HepG2 (cell line): ENCODE measurements around the gene VCPKMT. TPM values are rescaled to one million over a fixed set of nuclear protein-coding genes. Genes with fewer than 3 reads are reported as not detected.

Source experiments
- ATAC-seq: fragments of 200-7000 bp; cut with Tn5 transposase; 3 replicates; pipeline ENCODE4 v1.9.1; 2020; ENCODE audit warnings: mild to moderate bottlenecking, moderate library complexity
- BruUV-seq: library from RNA; stranded (reverse); fragments of 400-500 nt; replicated peaks from 2 replicates; lab custom pipeline; 2021; lab: Mats Ljungman, UMichigan
- CTCF ChIA-PET: fragments of 300-600 bp; formaldehyde crosslinking; extraction: SDS; loops from one replicate; lab custom pipeline; 2021; ENCODE audit warnings: low total read pairs, inconsistent platforms, low intra/inter-chr PET ratio; lab: Yijun Ruan, JAX
- POLR2A ChIA-PET: fragments of 350-600 bp; sonication (Branson Sonifier 250); formaldehyde crosslinking; loops from one replicate; lab custom pipeline; 2020; ENCODE audit warnings: antibody characterized with exemption, inconsistent platforms; lab: Yijun Ruan, JAX
- DNase-seq: peaks from one replicate; pipeline ENCODE4 v3.0.0-alpha.2; 2015; ENCODE audit warnings: low spot score
- FAIRE-seq: peaks from 3 replicates; lab custom pipeline; 2011; peaks lifted over from hg19 to GRCh38; lab: Jason Lieb, UNC
- H2AFZ ChIP-seq: one replicate; pipeline ENCODE4 v1.6.1; 2011; ENCODE audit warnings: low read length, inconsistent platforms
- H3K27ac ChIP-seq: fragments of 300-600 bp; 3 replicates; pipeline ENCODE4 v1.8.0; 2011; ENCODE audit warnings: mixed run types, mild to moderate bottlenecking, mixed read lengths, low read length, inconsistent platforms; ENCODE audit not compliant: insufficient read depth; ENCODE audit errors: extremely low read length
- H3K27me3 ChIP-seq, 2 experiments: fragments of 200-600 bp in 1 of 2; 2 replicates in 1 of 2; 3 replicates in 1 of 2; pipeline versions ENCODE4 v1.6.0 to v1.8.0; 2011; ENCODE audit warnings: low read length in 2 of 2, mild to moderate bottlenecking in 2 of 2, moderate library complexity in 2 of 2, inconsistent platforms in 1 of 2; ENCODE audit not compliant: insufficient read depth in 2 of 2, control insufficient read depth in 1 of 2
- H3K36me3 ChIP-seq, 2 experiments: fragments of 200-600 bp in 1 of 2; replicated peaks in 1 of 2; 2 replicates in 1 of 2; 3 replicates in 1 of 2; pipeline versions ENCODE4 v1.5.1 to v1.8.0; 2011; ENCODE audit warnings: low read length in 2 of 2, inconsistent platforms in 1 of 2; ENCODE audit not compliant: insufficient read depth in 2 of 2, control insufficient read depth in 1 of 2
- H3K4me1 ChIP-seq: 2 replicates; pipeline ENCODE4 v1.5.1; 2012; ENCODE audit warnings: low read length, inconsistent platforms; ENCODE audit not compliant: insufficient read depth
- H3K4me2 ChIP-seq: 2 replicates; pipeline ENCODE4 v1.6.0; 2011; ENCODE audit warnings: low read depth, low read length, inconsistent platforms
- H3K4me3 ChIP-seq, 3 experiments: fragments of 200-600 bp in 1 of 3; sonication (generic), shearing (Covaris generic) in 1 of 3; replicated peaks in 1 of 3; 2 replicates each; pipeline ENCODE4 v1.5.1; 2011 to 2016; ENCODE audit warnings: low read length in 3 of 3, inconsistent platforms in 2 of 3, low read depth in 2 of 3, mild to moderate bottlenecking in 2 of 3, control low read depth in 1 of 3, mixed read lengths in 1 of 3; ENCODE audit not compliant: insufficient read depth in 1 of 3
- H3K79me2 ChIP-seq: one replicate; pipeline ENCODE4 v1.6.1; 2011; ENCODE audit warnings: low read length, inconsistent platforms; ENCODE audit not compliant: insufficient read depth
- H3K9ac ChIP-seq: 2 replicates; pipeline ENCODE4 v1.6.0; 2011; ENCODE audit warnings: mild to moderate bottlenecking, low read depth, low read length, inconsistent platforms; ENCODE audit not compliant: insufficient read depth
- H3K9me3 ChIP-seq: 2 replicates; pipeline ENCODE4 v1.5.1; 2012; ENCODE audit warnings: mild to moderate bottlenecking, low read length
- H4K20me1 ChIP-seq: 2 replicates; pipeline ENCODE4 v1.6.0; 2011; ENCODE audit warnings: inconsistent platforms, mild to moderate bottlenecking, low read length, moderate library complexity; ENCODE audit not compliant: insufficient read depth
- CC2D1A ChIP-seq: sonication (generic); formaldehyde crosslinking; IDR thresholded peaks from 2 replicates; pipeline ENCODE4 v1.8.1; 2023; ENCODE audit warnings: mild to moderate bottlenecking, missing genetic modification reagents
- ELF1 ChIP-seq: sonication (generic); formaldehyde crosslinking; IDR thresholded peaks from 2 replicates; pipeline ENCODE4 v1.4.0; 2020; ENCODE audit warnings: missing genetic modification reagents
- MEIS1 ChIP-seq: sonication (generic); formaldehyde crosslinking; IDR thresholded peaks from 2 replicates; pipeline ENCODE4 v1.9.0; 2021; ENCODE audit warnings: mild to moderate bottlenecking, missing genetic modification reagents, moderate library complexity, borderline replicate concordance
- RFX3 ChIP-seq: IDR thresholded peaks from 2 replicates; pipeline ENCODE4 v1.6.1; 2016; ENCODE audit warnings: missing biosample characterization, missing genetic modification reagents
- SMARCC2 ChIP-seq: fragments of 450-650 bp; IDR thresholded peaks from 2 replicates; pipeline ENCODE4 v1.6.1; 2017; ENCODE audit warnings: antibody characterized with exemption, mild to moderate bottlenecking
- STAG1 ChIP-seq: sonication (generic); formaldehyde crosslinking; IDR thresholded peaks from 2 replicates; pipeline ENCODE4 v1.4.0; 2020; ENCODE audit warnings: missing genetic modification reagents
- ZNF407 ChIP-seq: sonication (generic); formaldehyde crosslinking; IDR thresholded peaks from one replicate; pipeline ENCODE4 v1.5.1; 2020; ENCODE audit warnings: mild to moderate bottlenecking, missing genetic modification reagents; ENCODE audit errors: not compliant biosample characterization
- WGBS: methylation state at CpG from one replicate; pipeline ENCODE4 v1.1.6; 2017; ENCODE audit warnings: low lambda C conversion rate; 5-methylcytosine and 5-hydroxymethylcytosine counted together
- in situ Hi-C: cut with HindIII; loops from 2 replicates; pipeline ENCODE4 v1.10.0; 2017; ENCODE audit warnings: low pct_unique_long_range_greater_than_20kb; ENCODE audit not compliant: extremely low pct_ligation_motif_present
- intact Hi-C: fragments of 100-400 bp; cut with micrococcal nuclease; formaldehyde crosslinking; loops from one replicate; pipeline ENCODE4 v1.10.0; 2022; ENCODE audit not compliant: unreplicated experiment
- polyA plus RNA-seq, 8 experiments: library from polyadenylated mRNA; depleted of rRNA in 3 of 8; stranded (reverse) in 7 of 8; unstranded in 1 of 8; fragments of >200 nt; fragmentation: Illumina TruSeq in 4 of 8; extraction: Trizol in 4 of 8; gene quantifications; 2 replicates each; pipeline versions ENCODE4 v1.2.1 to v1.2.3, GENCODE V29; 2011 to 2016; ENCODE audit warnings: low read depth in 4 of 8, missing spikeins in 1 of 8, mixed read lengths in 1 of 8; ENCODE audit not compliant: insufficient read depth in 1 of 8
- total RNA-seq, 5 experiments: library from RNA; depleted of rRNA; stranded (reverse); fragments of >200 nt; fragmentation: Illumina TruSeq; extraction: Trizol; gene quantifications; 2 replicates each; pipeline ENCODE4 v1.2.3, GENCODE V29; 2016; ENCODE audit warnings: low read depth in 1 of 5

The VCPKMT gene
- total and polyA plus RNA-seq, 2 of the 13 experiments (the other 11 are each of a cell fraction or from before 2014, with no cell fraction given): 3.9 to 5.4 TPM

GRCh38 chr14:50068496-50068895, 47.9 kb downstream of the VCPKMT start:
- intact Hi-C loops: no loop called here
- H3K9me3 ChIP-seq: no peaks in the 10 kb centered on the region
- CTCF ChIA-PET: no interaction called here
- no peak for FAIRE-seq
- H3K27me3 ChIP-seq: no peaks in the 10 kb centered on the region
- BruUV-seq: no TSS peak
- no peak for ATAC-seq
- H3K27ac ChIP-seq: no peak overlapping the region
- WGBS: 96% methylated on average over 7 of the region's 7 CpGs
- no peaks in the 10 kb centered on the region for H3K79me2 ChIP-seq
- no peak overlapping the region for H3K9ac ChIP-seq
- in situ Hi-C loops: no loop called here
- no peak for DNase-seq
- H3K4me2 ChIP-seq: no peak overlapping the region
- peaks cover 26% of the 10 kb centered on the region for H3K4me1 ChIP-seq
- TF ChIP-seq STAG1 (CRISPR knock-in tag) (no peak), CC2D1A (CRISPR knock-in tag) (no peak), MEIS1 (CRISPR knock-in tag) (no peak), ELF1 (CRISPR knock-in tag) (no peak), RFX3 (CRISPR knock-in tag) (no peak), SMARCC2 (no peak), ZNF407 (CRISPR knock-in tag) (no peak)
- TF ChIP-seq, all 625 proteins: peak for 0
- Histone ChIP-seq H2AFZ (no peak overlapping the region), H3K36me3 (no peaks in the 10 kb centered on the region), H3K4me3 (no peak overlapping the region), H4K20me1 (no peaks in the 10 kb centered on the region)
- POLR2A ChIA-PET: interaction anchor here (1.1 to 1.7 kb wide), 4 partner anchors 23 to 206 kb away, joined by 3 to 8 read pairs (median 6); no protein-coding TSS in a partner anchor
